GM18951 (cell line): ENCODE measurements around the gene CPLX4.
"Not testable (repeated sequence)": the region's sequence is repeated elsewhere in the genome, so short reads cannot be mapped to it uniquely, and the experiment has no call there.

ENCODE experiments used
- POLR2A ChIP-seq: IDR thresholded peaks from 4 replicates; pipeline ENCODE4 v1.6.1; 2011; ENCODE audit warnings: mild to moderate bottlenecking; ENCODE audit not compliant: insufficient read length, insufficient read depth; ENCODE audit errors: extremely low read depth
- in situ Hi-C: fragments of 300-500 bp; cut with MboI; formaldehyde crosslinking; loops from one replicate; pipeline ENCODE4 v1.12.0; 2022; ENCODE audit warnings: low sequenced_read_pairs, mixed read lengths, inconsistent platforms; ENCODE audit not compliant: unreplicated experiment

CPLX4 gene

DNA sequence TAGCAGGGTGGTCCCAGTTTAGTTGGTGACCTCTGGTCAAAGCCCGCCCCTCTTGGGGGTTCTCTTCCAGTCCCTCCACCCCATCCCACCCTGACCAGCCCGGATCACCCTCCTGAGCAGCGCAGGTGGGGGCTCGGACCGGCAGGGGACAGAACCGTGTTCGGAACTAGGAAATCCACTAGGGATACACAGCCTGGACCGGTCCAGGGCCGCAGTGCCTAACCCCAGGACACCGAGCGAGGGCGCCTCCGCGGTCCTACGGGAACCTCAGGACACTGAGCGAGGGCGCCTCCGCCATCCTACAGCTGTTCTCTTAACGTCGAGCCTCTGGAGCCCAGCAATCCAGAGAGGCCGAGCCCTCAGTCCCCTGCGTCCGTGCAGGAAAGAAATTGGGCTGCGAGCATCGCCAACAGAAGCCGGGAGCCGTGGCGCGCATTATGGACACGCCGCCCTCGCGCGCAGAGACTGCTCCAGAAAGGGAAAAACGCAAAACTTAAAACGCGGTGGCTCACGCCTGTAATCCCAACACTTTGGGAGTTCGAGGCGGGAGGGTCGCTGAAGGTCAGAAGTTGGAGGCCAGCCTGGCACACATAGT is 53.7 kb downstream of the CPLX4 start:
- TF ChIP-seq POLR2A = no peak

DNA sequence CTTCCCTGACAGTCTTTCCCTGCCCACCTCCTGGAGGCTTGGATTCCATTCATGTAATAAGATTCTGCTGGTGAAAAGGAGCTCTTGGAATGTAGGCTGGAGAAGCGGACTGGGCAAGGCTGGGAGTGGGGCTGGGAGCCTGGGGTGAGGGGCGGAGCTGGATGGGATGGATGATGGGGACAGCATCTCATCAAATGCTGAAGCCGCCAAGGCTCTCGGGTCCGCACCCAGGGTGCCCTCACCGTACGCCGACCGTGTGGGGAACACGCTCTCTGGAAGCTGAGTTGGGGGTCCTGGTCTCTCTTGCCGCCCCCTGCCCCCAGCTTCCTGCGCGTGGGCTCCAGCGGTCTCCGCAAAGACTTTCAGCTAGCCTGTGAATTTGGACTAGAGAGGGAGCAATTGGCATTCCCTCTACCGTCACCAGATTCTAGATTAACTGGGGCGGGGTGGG is 54.3 kb downstream of the CPLX4 start:
- TF ChIP-seq POLR2A = no peak
- in situ Hi-C loops = no loop called here

More for the DNA sequence above, 53.7 kb downstream of the CPLX4 start:
- in situ Hi-C loops = no loop called here

DNA sequence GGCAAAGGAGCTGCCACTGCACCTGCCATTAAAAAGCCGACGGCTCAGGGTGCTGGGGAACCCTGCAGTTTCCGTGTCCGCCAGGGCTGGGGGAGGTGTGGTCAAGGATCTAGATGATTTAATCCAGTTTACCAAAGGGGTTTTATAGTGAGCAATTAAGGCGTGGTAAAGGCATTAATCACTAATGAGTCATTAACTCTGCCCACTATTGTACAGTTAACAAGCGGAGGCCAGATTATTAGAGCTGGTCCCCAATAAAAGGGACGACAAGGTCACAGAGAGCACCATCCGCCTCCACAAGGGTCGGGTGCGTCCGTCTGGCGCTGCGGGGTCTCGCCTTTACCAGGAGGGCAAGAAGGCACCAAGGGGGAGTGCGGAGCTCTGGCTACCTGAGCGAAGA is 54.8 kb downstream of the CPLX4 start:
- TF ChIP-seq POLR2A = no peak
- in situ Hi-C loops = no loop called here

DNA sequence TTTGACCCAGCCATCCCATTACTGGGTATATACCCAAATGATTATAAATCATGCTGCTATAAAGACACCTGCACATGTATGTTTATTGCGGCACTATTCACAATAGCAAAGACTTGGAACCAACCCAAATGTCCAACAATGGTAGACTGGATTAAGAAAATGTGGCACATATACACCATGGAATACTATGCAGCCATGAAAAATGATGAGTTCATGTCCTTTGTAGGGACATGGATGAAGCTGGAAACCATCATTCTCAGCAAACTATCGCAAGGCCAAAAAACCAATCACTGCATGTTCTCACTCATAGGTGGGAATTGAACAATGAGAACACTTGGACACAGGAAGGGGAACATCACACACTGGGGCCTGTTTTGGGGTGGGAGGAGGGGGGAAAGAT is 56.2 kb downstream of the CPLX4 start:
- in situ Hi-C loops = not testable (repeated sequence)

DNA sequence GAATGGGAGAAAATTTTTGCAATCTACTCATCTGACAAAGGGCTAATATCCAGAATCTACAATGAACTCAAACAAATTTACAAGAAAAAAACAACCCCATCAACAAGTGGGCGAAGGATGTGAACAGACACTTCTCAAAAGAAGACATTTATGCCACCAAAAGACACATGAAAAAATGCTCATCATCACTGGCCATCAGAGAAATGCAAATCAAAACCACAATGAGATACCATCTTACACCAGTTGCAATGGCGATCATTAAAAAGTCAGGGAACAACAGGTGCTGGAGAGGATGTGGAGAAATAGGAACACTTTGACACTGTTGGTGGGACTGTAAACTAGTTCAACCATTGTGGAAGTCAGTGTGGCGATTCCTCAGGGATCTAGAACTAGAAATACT is 56.6 kb downstream of the CPLX4 start:
- in situ Hi-C loops = not testable (repeated sequence)

DNA sequence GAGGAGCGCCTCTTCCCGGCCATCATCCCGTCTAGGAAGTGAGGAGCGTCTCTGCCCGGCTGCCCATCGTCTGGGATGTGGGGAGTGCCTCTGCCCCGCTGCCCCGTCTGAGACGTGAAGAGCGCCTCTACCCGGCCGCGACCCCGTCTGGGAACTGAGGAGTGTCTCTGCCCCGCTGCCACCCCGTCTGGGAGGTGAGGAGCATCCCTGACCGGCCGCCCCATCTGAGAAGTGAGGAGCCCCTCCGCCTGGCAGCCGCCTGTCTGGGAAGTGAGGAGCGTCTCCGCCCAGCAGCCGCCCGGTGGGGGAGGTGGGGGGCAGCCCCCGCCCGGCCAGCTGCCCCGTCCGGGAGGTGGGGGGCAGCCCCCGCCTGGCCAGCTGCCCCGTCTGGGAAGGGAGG is 63.0 kb downstream of the CPLX4 start:
- in situ Hi-C loops = not testable (repeated sequence)

DNA sequence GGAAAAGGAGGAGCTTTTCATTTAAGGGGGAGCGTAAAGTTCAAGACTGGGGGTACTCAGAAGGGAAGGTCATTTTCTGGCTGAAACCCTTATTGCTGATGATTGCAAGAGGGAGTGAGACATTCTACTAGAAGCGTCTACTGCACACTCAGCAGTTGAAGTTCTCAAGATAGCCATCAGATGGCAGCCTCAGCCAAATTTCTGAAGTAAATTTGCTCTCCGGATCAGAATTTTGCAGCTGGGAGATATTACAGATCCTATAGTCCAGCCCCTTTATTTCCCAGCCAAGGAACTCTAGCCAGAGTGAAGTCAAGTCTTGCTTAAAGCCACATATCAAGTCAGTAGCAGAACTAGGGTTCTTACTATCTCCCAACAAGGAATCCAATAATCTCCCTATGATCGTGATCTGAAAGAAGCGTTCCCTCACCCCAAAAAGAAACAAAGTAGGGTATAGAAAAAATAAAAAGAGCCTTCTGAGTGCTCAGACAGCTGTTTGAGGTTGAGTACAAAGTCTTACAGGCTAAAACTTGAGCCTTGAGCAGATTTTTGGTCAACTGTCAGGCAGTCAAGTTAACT is 69.2 kb downstream of the CPLX4 start:
- in situ Hi-C loops = no loop called here
- no peak for TF ChIP-seq POLR2A

DNA sequence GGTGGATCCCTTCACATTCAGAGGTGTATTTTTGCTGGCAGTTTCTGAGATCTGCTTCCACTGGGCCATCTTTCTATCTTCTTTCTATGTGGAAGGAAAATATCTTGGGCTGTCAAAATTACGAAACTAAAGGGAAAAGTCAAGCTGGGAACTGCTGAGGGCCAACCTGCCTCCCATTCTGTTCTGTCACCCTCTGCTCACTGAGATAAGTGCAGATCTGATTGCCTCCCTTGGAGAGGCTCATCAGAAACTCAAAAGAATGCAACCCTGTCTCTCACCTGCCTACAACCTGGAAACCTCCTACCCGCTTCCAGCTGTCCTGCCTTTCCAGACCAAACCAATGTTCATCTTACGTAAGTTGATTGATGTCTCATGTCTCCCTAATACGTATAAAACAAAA is 71.7 kb downstream of the CPLX4 start:
- in situ Hi-C loops = no loop called here
- TF ChIP-seq POLR2A = no peak
